Dedifferentiated amniotic fluid mesenchymal stem cell (primary cell): ENCODE measurements around the gene CDYL2.
A peak's percentile ranks its signal among the peaks of the same experiment; 100 is the strongest.
"Not testable (repeated sequence)": the region's sequence is repeated elsewhere in the genome, so short reads cannot be mapped to it uniquely, and the experiment has no call there.

Experiments
- DNase-seq: peaks from one replicate; pipeline ENCODE4 v3.0.0-alpha.2; 2016; ENCODE audit errors: extremely low spot score

CDYL2 gene

GRCh38 chr16:80804526-80805383, at the start of gene CDYL2:
CDYL2 (minus strand) TSS chr16:80804598; CDS start chr16:80804173, 425 bp downstream.
- DNase-seq, result no peak

- DNase-seq, result no peak
These were observed 48.0 kb upstream of the CDYL2 start for GRCh38 chr16:80852261-80852872.

GRCh38 chr16:80851831-80852230, 47.4 kb upstream of the CDYL2 start:
- DNase-seq, result no peak

GRCh38 chr16:80850757-80851156, 46.4 kb upstream of the CDYL2 start:
- no peak for DNase-seq

- no peak for DNase-seq
These were observed 44.5 kb upstream of the CDYL2 start for GRCh38 chr16:80848862-80849261.

GRCh38 chr16:80846680-80847079, 42.3 kb upstream of the CDYL2 start:
- no peak for DNase-seq

- no peak for DNase-seq
These were observed 41.9 kb upstream of the CDYL2 start for GRCh38 chr16:80846275-80846674.

- DNase-seq, result no peak
These were observed 40.0 kb upstream of the CDYL2 start for GRCh38 chr16:80844395-80844794.

GRCh38 chr16:80841231-80841630, 36.8 kb upstream of the CDYL2 start:
- no peak for DNase-seq

- no peak for DNase-seq
These were observed 33.2 kb upstream of the CDYL2 start for GRCh38 chr16:80837533-80838147.

GRCh38 chr16:80836846-80837245, 32.4 kb upstream of the CDYL2 start:
- no peak for DNase-seq

- DNase-seq, result no peak
These were observed 31.8 kb upstream of the CDYL2 start for GRCh38 chr16:80836202-80836601.

- no peak for DNase-seq
These were observed 26.6 kb upstream of the CDYL2 start for GRCh38 chr16:80831039-80831438.

GRCh38 chr16:80828495-80828894, 24.1 kb upstream of the CDYL2 start:
- DNase-seq, result no peak

GRCh38 chr16:80827007-80827406, 22.6 kb upstream of the CDYL2 start:
- no peak for DNase-seq

GRCh38 chr16:80825365-80825758, 21.0 kb upstream of the CDYL2 start:
- no peak for DNase-seq

- DNase-seq, result peak; percentile 65
These were observed 20.4 kb upstream of the CDYL2 start for GRCh38 chr16:80824623-80825364.

- no peak for DNase-seq
These were observed 15.6 kb upstream of the CDYL2 start for GRCh38 chr16:80819988-80820387.

GRCh38 chr16:80816356-80816755, 12.0 kb upstream of the CDYL2 start:
- no peak for DNase-seq

GRCh38 chr16:80815278-80815677, 10.9 kb upstream of the CDYL2 start:
- DNase-seq, result not testable (repeated sequence)

GRCh38 chr16:80812593-80812992, 8.2 kb upstream of the CDYL2 start:
- no peak for DNase-seq

- DNase-seq, result no peak
These were observed 5.0 kb upstream of the CDYL2 start for GRCh38 chr16:80809366-80809765.
